ENCODE data around the gene PPM1H. TPM values are rescaled to one million over a fixed set of nuclear protein-coding genes. Genes with fewer than 3 reads are reported as not detected.

Gene PPM1H
- total and polyA plus RNA-seq, 2 donors (not counting 1 experiment from before 2014, with no cell fraction given) = 0.01 TPM; not detected in 1

DNA sequence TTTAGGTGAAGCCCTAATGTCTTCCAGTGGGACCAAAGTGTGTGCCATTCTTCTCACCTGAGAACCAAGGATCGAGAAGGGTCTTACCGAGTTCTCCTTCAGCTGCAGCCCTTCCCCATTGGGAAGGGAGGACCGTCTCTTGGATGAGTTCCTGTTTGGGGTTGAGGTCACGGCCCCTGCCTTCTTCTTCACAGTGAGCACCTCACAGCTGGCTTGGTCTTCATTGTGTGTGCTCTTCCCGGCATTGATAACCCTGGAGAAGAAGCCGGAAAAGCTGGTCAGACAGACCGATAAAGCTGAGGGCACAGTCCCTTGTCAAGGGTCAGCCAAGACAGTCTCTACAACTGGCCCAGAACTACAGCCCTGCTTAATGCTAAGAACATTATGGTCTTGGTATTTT lies 102.9 kb downstream of the PPM1H start:
- Histone ChIP-seq H2AFZ (ENCODE audit: insufficient read depth, low read depth, low read length, poor library complexity, severe bottlenecking) (no peak overlapping the region), H3K9me3 (ENCODE audit: control extremely low read depth in 1 of 3, control insufficient read depth in 2 of 3, insufficient read depth in 1 of 3, low read length in 2 of 3) (no peaks in the 10 kb centered on the region), H3K79me2 (ENCODE audit: control insufficient read depth, insufficient read depth, low read length) (no peaks in the 10 kb centered on the region), H3K27ac (ENCODE audit: low read length in 2 of 2) (no peak overlapping the region), H3K4me2 (replicated peaks; ENCODE audit: low read depth, low read length, poor library complexity, severe bottlenecking) (no peak overlapping the region), H3K4me3 (ENCODE audit: control extremely low read depth in 1 of 5, extremely low read depth in 1 of 5, insufficient read depth in 1 of 5, low read depth in 2 of 5, low read length in 4 of 5) (no peak overlapping the region), H3K4me1 (ENCODE audit: control insufficient read depth in 2 of 2, insufficient read depth in 2 of 2, low read length in 2 of 2) (no peaks in the 10 kb centered on the region), H3K9ac (ENCODE audit: low read length) (no peak overlapping the region), H3K36me3 (replicated peaks in 1 of 2; ENCODE audit: control extremely low read depth in 1 of 2, control insufficient read depth in 1 of 2, extremely low read depth in 1 of 2, insufficient read depth in 2 of 2, low read length in 1 of 2) (no peaks in the 10 kb centered on the region), H4K20me1 (ENCODE audit: control insufficient read depth, insufficient read depth, low read length, poor library complexity, severe bottlenecking) (no peaks in the 10 kb centered on the region), H3K27me3 (replicated peaks in 1 of 4; ENCODE audit: control extremely low read depth in 1 of 4, control insufficient read depth in 3 of 4, insufficient read depth in 4 of 4, low read length in 3 of 4) (no peaks in the 10 kb centered on the region)
- TF ChIP-seq, protein P1, sequence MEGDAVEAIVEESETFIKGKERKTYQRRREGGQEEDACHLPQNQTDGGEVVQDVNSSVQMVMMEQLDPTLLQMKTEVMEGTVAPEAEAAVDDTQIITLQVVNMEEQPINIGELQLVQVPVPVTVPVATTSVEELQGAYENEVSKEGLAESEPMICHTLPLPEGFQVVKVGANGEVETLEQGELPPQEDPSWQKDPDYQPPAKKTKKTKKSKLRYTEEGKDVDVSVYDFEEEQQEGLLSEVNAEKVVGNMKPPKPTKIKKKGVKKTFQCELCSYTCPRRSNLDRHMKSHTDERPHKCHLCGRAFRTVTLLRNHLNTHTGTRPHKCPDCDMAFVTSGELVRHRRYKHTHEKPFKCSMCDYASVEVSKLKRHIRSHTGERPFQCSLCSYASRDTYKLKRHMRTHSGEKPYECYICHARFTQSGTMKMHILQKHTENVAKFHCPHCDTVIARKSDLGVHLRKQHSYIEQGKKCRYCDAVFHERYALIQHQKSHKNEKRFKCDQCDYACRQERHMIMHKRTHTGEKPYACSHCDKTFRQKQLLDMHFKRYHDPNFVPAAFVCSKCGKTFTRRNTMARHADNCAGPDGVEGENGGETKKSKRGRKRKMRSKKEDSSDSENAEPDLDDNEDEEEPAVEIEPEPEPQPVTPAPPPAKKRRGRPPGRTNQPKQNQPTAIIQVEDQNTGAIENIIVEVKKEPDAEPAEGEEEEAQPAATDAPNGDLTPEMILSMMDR (IDR thresholded peaks at IDR 0.05) = no peak
- TF ChIP-seq EZH2 (IDR thresholded peaks at IDR 0.05; ENCODE audit: borderline replicate concordance, insufficient read depth, low read depth, low read length, poor library complexity, severe bottlenecking) = no peak
- H3K4me1 Mint-ChIP-seq = no peaks in the 10 kb centered on the region
- H3K27me3 Mint-ChIP-seq = no peaks in the 10 kb centered on the region
- no peak overlapping the region for H3K27ac Mint-ChIP-seq
- ChIA-PET POLR2A (no interaction called here), CTCF (no interaction called here)
- H3K4me3 Mint-ChIP-seq = no peak overlapping the region
- 88% methylated on average over 4 of the region's 7 CpGs for WGBS (ENCODE audit: insufficient coverage)
- no peak for ATAC-seq (ENCODE audit: low read depth)
- intact Hi-C loops (cut with micrococcal nuclease) = no loop called here
- no peaks in the 10 kb centered on the region for H3K9me3 Mint-ChIP-seq (ENCODE audit: insufficient read depth)
- no peak for DNase-seq

DNA sequence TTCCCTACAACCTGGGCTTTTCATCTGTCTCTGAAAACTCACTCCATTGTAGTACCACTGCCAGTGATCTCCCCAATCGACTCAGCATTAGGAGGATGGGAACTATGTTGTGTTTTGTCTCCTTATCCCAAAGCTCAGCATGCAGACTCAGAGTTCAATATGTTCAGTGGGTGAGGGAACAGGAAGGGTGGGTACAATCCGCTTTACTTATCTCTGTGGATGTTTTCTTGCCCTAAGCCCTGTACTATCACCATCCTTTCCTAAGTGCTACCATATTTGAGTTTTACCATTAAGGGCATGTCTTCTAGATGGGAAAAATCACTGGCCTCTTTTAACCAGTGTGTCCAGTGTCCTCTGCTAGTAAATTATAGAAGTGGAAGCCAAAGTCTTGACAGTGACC lies 107.1 kb downstream of the PPM1H start:
- TF ChIP-seq EZH2 (IDR thresholded peaks at IDR 0.05; ENCODE audit: borderline replicate concordance, insufficient read depth, low read depth, low read length, poor library complexity, severe bottlenecking) = no peak
- TF ChIP-seq, protein P1 (IDR thresholded peaks at IDR 0.05) = no peak
- Mint-ChIP-seq H3K27me3 (no peaks in the 10 kb centered on the region), H3K9me3 (ENCODE audit: insufficient read depth) (no peaks in the 10 kb centered on the region), H3K4me3 (no peak overlapping the region), H3K4me1 (no peaks in the 10 kb centered on the region), H3K27ac (no peak overlapping the region)
- ATAC-seq (ENCODE audit: low read depth) = no peak
- Histone ChIP-seq H3K4me3 (ENCODE audit: control extremely low read depth in 1 of 5, extremely low read depth in 1 of 5, insufficient read depth in 1 of 5, low read depth in 2 of 5, low read length in 4 of 5) (no peak overlapping the region), H3K36me3 (replicated peaks in 1 of 2; ENCODE audit: control extremely low read depth in 1 of 2, control insufficient read depth in 1 of 2, extremely low read depth in 1 of 2, insufficient read depth in 2 of 2, low read length in 1 of 2) (no peaks in the 10 kb centered on the region), H3K79me2 (ENCODE audit: control insufficient read depth, insufficient read depth, low read length) (no peaks in the 10 kb centered on the region), H4K20me1 (ENCODE audit: control insufficient read depth, insufficient read depth, low read length, poor library complexity, severe bottlenecking) (no peaks in the 10 kb centered on the region), H3K9me3 (ENCODE audit: control extremely low read depth in 1 of 3, control insufficient read depth in 2 of 3, insufficient read depth in 1 of 3, low read length in 2 of 3) (no peaks in the 10 kb centered on the region), H3K27ac (ENCODE audit: low read length in 2 of 2) (no peak overlapping the region), H3K4me2 (replicated peaks; ENCODE audit: low read depth, low read length, poor library complexity, severe bottlenecking) (no peak overlapping the region), H3K4me1 (ENCODE audit: control insufficient read depth in 2 of 2, insufficient read depth in 2 of 2, low read length in 2 of 2) (no peaks in the 10 kb centered on the region), H3K27me3 (replicated peaks in 1 of 4; ENCODE audit: control extremely low read depth in 1 of 4, control insufficient read depth in 3 of 4, insufficient read depth in 4 of 4, low read length in 3 of 4) (no peaks in the 10 kb centered on the region), H3K9ac (ENCODE audit: low read length) (no peak overlapping the region), H2AFZ (ENCODE audit: insufficient read depth, low read depth, low read length, poor library complexity, severe bottlenecking) (no peak overlapping the region)
- no peak for DNase-seq
- intact Hi-C loops (cut with micrococcal nuclease) = no loop called here
- ChIA-PET CTCF (no interaction called here), POLR2A (no interaction called here)
- WGBS (ENCODE audit: insufficient coverage) = no CpG with 5 or more reads among the region's 2 CpGs

Measured in B cell (primary cell).